Lower lobe of right lung (tissue), 2 donors: Measurements from ENCODE around the gene ANKRD40CL. TPM values are rescaled to one million over a fixed set of nuclear protein-coding genes. Genes with fewer than 3 reads are reported as not detected.
"Not testable (repeated sequence)": the region's sequence is repeated elsewhere in the genome, so short reads cannot be mapped to it uniquely, and the experiment has no call there.

Experiments used
- ATAC-seq, 2 donors: fragments of 200-7000 bp; cut with Tn5 transposase; one replicate each; pipeline ENCODE4 v1.9.1; 2020 to 2022; ENCODE audit warnings: mild to moderate bottlenecking in 2 of 2, moderate library complexity in 2 of 2
- DNase-seq: peaks from one replicate; pipeline ENCODE4 v3.0.0-alpha.2; 2020
- H3K27ac ChIP-seq: fragments of 200-600 bp; one replicate; pipeline ENCODE4 v1.8.0; 2022
- H3K27me3 ChIP-seq: fragments of 200-600 bp; one replicate; pipeline ENCODE4 v1.8.0; 2022; ENCODE audit warnings: low read depth
- H3K36me3 ChIP-seq: fragments of 200-600 bp; one replicate; pipeline ENCODE4 v1.8.0; 2022; ENCODE audit warnings: mild to moderate bottlenecking
- H3K4me1 ChIP-seq: fragments of 200-600 bp; one replicate; pipeline ENCODE4 v1.8.0; 2022
- H3K4me3 ChIP-seq: fragments of 200-600 bp; one replicate; pipeline ENCODE4 v1.8.0; 2022; ENCODE audit warnings: mild to moderate bottlenecking
- H3K9me3 ChIP-seq: fragments of 200-600 bp; one replicate; pipeline ENCODE4 v1.8.0; 2022
- CTCF ChIP-seq: fragments of 200-600 bp; IDR thresholded peaks from one replicate; pipeline ENCODE4 v1.8.0; 2022; ENCODE audit warnings: antibody characterized with exemption, mild to moderate bottlenecking
- intact Hi-C: fragments of 100-400 bp; cut with DNase I; formaldehyde crosslinking; loops from one replicate; pipeline ENCODE4 v1.11.0; 2022
- total RNA-seq: library from RNA; stranded (reverse); fragmentation: NEBNext Ultra II Directional; extraction: Animal tissue kit (Norgen Biotek cat#: 25700); gene quantifications from one replicate; pipeline ENCODE4 v1.2.1, GENCODE V29; 2021
- donor health status: DM: no; HTN: yes; CAD: no; lungs with severe emphysema.

Gene ANKRD40CL
- total RNA-seq, 1 donor from 2014 or later = not detected

- H3K4me1 ChIP-seq = no peaks in the 10 kb centered on the region
- H3K27ac ChIP-seq = no peak overlapping the region
- no peak overlapping the region for H3K4me3 ChIP-seq
- no peaks in the 10 kb centered on the region for H3K9me3 ChIP-seq
- no peaks in the 10 kb centered on the region for H3K27me3 ChIP-seq
- no peaks in the 10 kb centered on the region for H3K36me3 ChIP-seq
- intact Hi-C loops = no loop called here
- no peak for TF ChIP-seq CTCF
- ATAC-seq (no peak), DNase-seq (no peak)
Measured at GRCh38 chr17:50807675-50808074, 40.4 kb upstream of the ANKRD40CL start.

- intact Hi-C loops = no loop called here
- Histone ChIP-seq H3K27me3 (no peaks in the 10 kb centered on the region), H3K27ac (no peak overlapping the region), H3K4me3 (no peak overlapping the region), H3K36me3 (no peaks in the 10 kb centered on the region), H3K9me3 (no peaks in the 10 kb centered on the region), H3K4me1 (no peaks in the 10 kb centered on the region)
- DNase-seq (no peak), ATAC-seq (no peak)
- TF ChIP-seq CTCF = no peak
Measured at GRCh38 chr17:50807009-50807408, 39.7 kb upstream of the ANKRD40CL start.

GRCh38 chr17:50806141-50806643 lies 38.9 kb upstream of the ANKRD40CL start:
- H3K4me1 ChIP-seq = no peaks in the 10 kb centered on the region
- DNase-seq (no peak), ATAC-seq (peak in 1 of 2 donors; percentile 45)
- no peaks in the 10 kb centered on the region for H3K36me3 ChIP-seq
- no peaks in the 10 kb centered on the region for H3K27me3 ChIP-seq
- H3K9me3 ChIP-seq = no peaks in the 10 kb centered on the region
- no peak overlapping the region for H3K4me3 ChIP-seq
- TF ChIP-seq CTCF = no peak
- no peak overlapping the region for H3K27ac ChIP-seq
- intact Hi-C loops = no loop called here

DNA sequence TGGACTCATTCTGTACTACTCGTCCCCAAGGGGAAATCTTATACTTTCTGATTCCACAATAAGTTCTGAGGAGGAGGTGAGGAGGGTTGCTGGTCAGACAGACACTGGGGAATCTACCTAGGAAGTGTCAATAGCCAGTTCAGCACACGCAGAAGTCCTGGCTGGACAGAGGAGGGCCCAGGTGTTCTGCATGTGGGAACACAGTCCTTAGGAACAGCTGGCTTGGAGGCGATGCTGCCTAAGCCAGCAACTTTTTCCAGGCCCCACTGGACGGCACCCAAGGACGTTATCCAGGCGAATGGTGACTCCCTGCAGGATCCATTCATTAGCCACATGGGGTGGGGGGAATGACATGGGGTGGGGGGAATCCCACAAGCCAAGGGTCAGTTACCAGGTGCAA lies 38.2 kb upstream of the ANKRD40CL start:
- DNase-seq (no peak), ATAC-seq (no peak)
- H3K4me1 ChIP-seq = no peaks in the 10 kb centered on the region
- H3K9me3 ChIP-seq = no peaks in the 10 kb centered on the region
- no peak overlapping the region for H3K27ac ChIP-seq
- no peak for TF ChIP-seq CTCF
- no peak overlapping the region for H3K4me3 ChIP-seq
- no peaks in the 10 kb centered on the region for H3K27me3 ChIP-seq
- intact Hi-C loops = no loop called here
- H3K36me3 ChIP-seq = no peaks in the 10 kb centered on the region

DNA sequence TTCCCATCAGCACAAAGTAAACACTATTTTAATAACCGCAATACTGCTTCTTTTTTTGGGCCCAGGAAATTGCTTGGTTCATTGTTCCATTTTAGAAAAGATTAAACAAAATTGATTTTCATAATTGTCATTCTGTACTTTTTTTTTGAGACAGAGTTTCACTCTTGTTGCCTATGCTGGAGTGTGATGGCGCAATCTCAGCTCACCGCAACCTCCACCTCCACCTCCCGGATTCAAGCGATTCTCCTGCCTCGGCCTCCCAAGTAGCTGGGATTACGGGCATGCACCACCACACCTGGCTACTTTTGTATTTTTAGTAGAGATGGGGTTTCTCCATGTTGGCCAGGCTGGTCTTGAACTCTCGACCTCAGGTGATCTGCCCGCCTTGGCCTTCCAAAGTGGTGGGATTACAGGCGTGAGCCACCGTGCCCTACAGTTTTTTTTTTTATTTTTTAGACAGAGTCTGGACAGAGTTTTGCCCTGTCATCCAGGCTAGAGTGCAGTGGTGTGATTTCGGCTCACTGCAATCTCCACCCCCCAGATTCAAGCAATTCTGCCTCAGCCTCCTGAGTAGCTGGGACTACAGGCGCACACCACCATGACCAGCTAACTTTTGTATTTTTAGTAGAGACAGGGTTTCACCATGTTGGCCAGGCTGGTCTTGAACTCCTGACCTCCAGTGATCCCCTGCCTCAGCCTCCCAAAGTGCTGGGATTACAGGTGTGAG lies 37.6 kb upstream of the ANKRD40CL start:
- H3K4me3 ChIP-seq, H3K4me1 ChIP-seq, intact Hi-C loops, H3K36me3 ChIP-seq, H3K27me3 ChIP-seq, ATAC-seq, H3K9me3 ChIP-seq, DNase-seq, H3K27ac ChIP-seq: not testable (repeated sequence)

- intact Hi-C loops = no loop called here
- DNase-seq (no peak), ATAC-seq (no peak)
- no peak for TF ChIP-seq CTCF
- no peaks in the 10 kb centered on the region for H3K9me3 ChIP-seq
- H3K4me3 ChIP-seq = no peak overlapping the region
- no peaks in the 10 kb centered on the region for H3K36me3 ChIP-seq
- H3K27ac ChIP-seq = no peak overlapping the region
- H3K27me3 ChIP-seq = no peaks in the 10 kb centered on the region
- H3K4me1 ChIP-seq = no peaks in the 10 kb centered on the region
Measured at GRCh38 chr17:50803676-50804075, 36.4 kb upstream of the ANKRD40CL start.
